Stomach (tissue), 4 donors: ENCODE results near the gene CAPN14.

Source experiments
- CTCF ChIP-seq, 7 experiments: fragments of 450-650 bp in 4 of 7; fragments of 200-600 bp in 3 of 7; sonication (generic) in 3 of 7; IDR thresholded peaks; one replicate each; pipeline ENCODE4 v1.5.1; 2016 to 2019; ENCODE audit warnings: antibody characterized with exemption in 7 of 7, control low read depth in 2 of 7, mild to moderate bottlenecking in 1 of 7
- POLR2A ChIP-seq, 4 donors: fragments of 450-650 bp; IDR thresholded peaks; one replicate each; pipeline ENCODE4 v1.6.1; 2016; ENCODE audit warnings: antibody characterized with exemption in 4 of 4, control low read depth in 2 of 4, mild to moderate bottlenecking in 1 of 4, moderate library complexity in 1 of 4

GRCh38 chr2:31223749-31224148 lies 6.4 kb upstream of the CAPN14 start:
- TF ChIP-seq CTCF (IDR thresholded peaks at IDR 0.05), result no peak
- TF ChIP-seq POLR2A (IDR thresholded peaks at IDR 0.05), result no peak
